Esophagus squamous epithelium (tissue), 5 donors: ENCODE data around the gene KRTAP12-3. TPM values are rescaled to one million over a fixed set of nuclear protein-coding genes. Genes with fewer than 3 reads are reported as not detected.

Source experiments
- DNase-seq: peaks from one replicate; lab custom pipeline; 2025; lab: John Stamatoyannopoulos, UW
- H3K27ac ChIP-seq, 4 donors: fragments of 200-600 bp; sonication (generic); one replicate each; pipeline ENCODE4 v1.5.1; 2016 to 2019; ENCODE audit warnings: mild to moderate bottlenecking in 1 of 4
- H3K27me3 ChIP-seq, 4 donors: fragments of 200-600 bp; sonication (generic); 1 replicate in 3 of 4; 2 replicates in 1 of 4; pipeline versions ENCODE4 v1.5.1 to v1.6.0; 2017 to 2021; ENCODE audit warnings: antibody characterized with exemption in 1 of 4
- H3K36me3 ChIP-seq, 3 donors: fragments of 200-600 bp; sonication (generic); one replicate each; pipeline ENCODE4 v1.5.1; 2016 to 2019
- H3K4me1 ChIP-seq, 3 donors: fragments of 200-600 bp; sonication (generic); one replicate each; pipeline ENCODE4 v1.5.1; 2017 to 2019
- H3K4me3 ChIP-seq, 4 donors: fragments of 200-600 bp; sonication (generic); 1 replicate in 3 of 4; 2 replicates in 1 of 4; pipeline ENCODE4 v1.5.1; 2016 to 2019; ENCODE audit warnings: mild to moderate bottlenecking in 2 of 4, moderate library complexity in 1 of 4
- H3K9me3 ChIP-seq, 3 donors: fragments of 200-600 bp; sonication (generic); one replicate each; pipeline ENCODE4 v1.5.1; 2016 to 2019
- POLR2A ChIP-seq, 4 donors: fragments of 450-650 bp; IDR thresholded peaks; one replicate each; pipeline ENCODE4 v1.6.1; 2017; ENCODE audit warnings: antibody characterized with exemption in 4 of 4, mild to moderate bottlenecking in 4 of 4, moderate library complexity in 3 of 4
- WGBS, 2 donors: methylation state at CpG; one replicate each; pipeline ENCODE4 v1.1.5; 2018; 5-methylcytosine and 5-hydroxymethylcytosine counted together
- intact Hi-C: fragments of 100-400 bp; cut with DNase I; formaldehyde crosslinking; loops from one replicate; pipeline ENCODE4 v1.15.0; 2022
- small RNA-seq, 4 donors: library from RNA; depleted of rRNA; stranded (forward); fragments of <200 nt; gene quantifications; one replicate each; pipeline ENCODE3, GENCODE V24; 2016
- total RNA-seq, 4 donors: library from RNA; depleted of rRNA; stranded (reverse); fragments of >200 nt; gene quantifications; one replicate each; pipeline ENCODE4 v1.1.0, GENCODE V29; 2016
- TF ChIP-seq, protein P1 (sequence below), 6 experiments: fragments of 450-650 bp in 4 of 6; fragments of 200-600 bp in 2 of 6; sonication (generic) in 2 of 6; IDR thresholded peaks; one replicate each; pipeline ENCODE4 v1.5.1; 2016 to 2019; ENCODE audit warnings: antibody characterized with exemption in 6 of 6, mild to moderate bottlenecking in 4 of 6, moderate library complexity in 4 of 6
- donor health status: DM: yes; HTN: yes; CAD: no.

Gene KRTAP12-3
- total RNA-seq, 4 donors from 2014 or later: not detected

GRCh38 chr21:44704636-44705001 is 46.9 kb downstream of the KRTAP12-3 start:
- no peak overlapping the region for H3K4me3 ChIP-seq
- WGBS, 2 donors: 18 to 50% methylated on average over 2 to 6 of the region's 13 CpGs
- peaks cover 3 to 100% (median 23%) of the 10 kb centered on the region in 4 donors for H3K27me3 ChIP-seq
- intact Hi-C loops: no loop called here
- H3K36me3 ChIP-seq: no peaks in the 10 kb centered on the region
- H3K4me1 ChIP-seq: peaks cover 0 to 14% (median 7%) of the 10 kb centered on the region in 3 donors
- TF ChIP-seq, protein P1, sequence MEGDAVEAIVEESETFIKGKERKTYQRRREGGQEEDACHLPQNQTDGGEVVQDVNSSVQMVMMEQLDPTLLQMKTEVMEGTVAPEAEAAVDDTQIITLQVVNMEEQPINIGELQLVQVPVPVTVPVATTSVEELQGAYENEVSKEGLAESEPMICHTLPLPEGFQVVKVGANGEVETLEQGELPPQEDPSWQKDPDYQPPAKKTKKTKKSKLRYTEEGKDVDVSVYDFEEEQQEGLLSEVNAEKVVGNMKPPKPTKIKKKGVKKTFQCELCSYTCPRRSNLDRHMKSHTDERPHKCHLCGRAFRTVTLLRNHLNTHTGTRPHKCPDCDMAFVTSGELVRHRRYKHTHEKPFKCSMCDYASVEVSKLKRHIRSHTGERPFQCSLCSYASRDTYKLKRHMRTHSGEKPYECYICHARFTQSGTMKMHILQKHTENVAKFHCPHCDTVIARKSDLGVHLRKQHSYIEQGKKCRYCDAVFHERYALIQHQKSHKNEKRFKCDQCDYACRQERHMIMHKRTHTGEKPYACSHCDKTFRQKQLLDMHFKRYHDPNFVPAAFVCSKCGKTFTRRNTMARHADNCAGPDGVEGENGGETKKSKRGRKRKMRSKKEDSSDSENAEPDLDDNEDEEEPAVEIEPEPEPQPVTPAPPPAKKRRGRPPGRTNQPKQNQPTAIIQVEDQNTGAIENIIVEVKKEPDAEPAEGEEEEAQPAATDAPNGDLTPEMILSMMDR (IDR thresholded peaks at IDR 0.05): no peak
- no peak for TF ChIP-seq POLR2A (IDR thresholded peaks at IDR 0.05)
- H3K27ac ChIP-seq: no peak overlapping the region
- no peak for DNase-seq
- H3K9me3 ChIP-seq: peaks cover 0 to 7% (median 5%) of the 10 kb centered on the region in 3 donors

DNA sequence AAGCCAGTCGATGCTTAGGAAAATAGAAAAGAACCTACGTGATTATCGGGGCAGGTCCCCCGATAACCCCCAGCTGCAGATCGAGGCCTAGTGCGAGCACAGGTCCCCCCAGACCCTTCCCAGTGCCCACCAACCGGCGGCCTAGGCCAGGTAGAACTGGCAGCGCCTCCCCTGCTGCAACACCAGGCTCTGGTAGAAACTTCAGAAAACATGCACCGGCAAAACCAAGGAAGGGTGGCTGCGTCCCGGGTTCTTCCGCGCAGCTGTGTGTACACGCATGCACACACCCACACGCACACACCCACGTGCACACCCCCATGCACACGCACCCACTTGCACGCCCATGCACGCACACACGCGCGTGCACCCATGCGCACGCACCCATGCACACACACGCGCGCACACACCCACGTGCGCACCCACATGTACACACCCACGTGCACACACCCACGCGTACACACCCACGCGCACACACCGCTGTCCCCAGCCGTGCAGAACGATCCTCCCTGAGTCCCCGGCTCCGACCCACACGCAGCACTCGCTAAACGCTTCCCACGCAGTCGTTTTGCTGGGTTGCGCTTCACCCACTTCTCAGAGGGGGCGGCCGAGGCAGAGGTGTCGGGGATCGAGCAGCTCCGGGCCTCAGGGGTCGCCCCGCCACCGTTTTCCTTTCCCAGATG is 48.4 kb downstream of the KRTAP12-3 start:
- H3K4me3 ChIP-seq: no peak overlapping the region
- peaks cover 9 to 100% (median 29%) of the 10 kb centered on the region in 4 donors for H3K27me3 ChIP-seq
- H3K36me3 ChIP-seq: no peaks in the 10 kb centered on the region
- H3K4me1 ChIP-seq: peaks cover 0 to 29% (median 13%) of the 10 kb centered on the region in 3 donors
- H3K9me3 ChIP-seq: peaks cover 0 to 7% (median 5%) of the 10 kb centered on the region in 3 donors
- no peak overlapping the region for H3K27ac ChIP-seq
- intact Hi-C loops: no loop called here
- no peak for TF ChIP-seq POLR2A (IDR thresholded peaks at IDR 0.05)
- TF ChIP-seq, protein P1 (IDR thresholded peaks at IDR 0.05): no peak
- 13 to 40% methylated on average over 12 to 33 of the region's 54 CpGs for WGBS, 2 donors
- DNase-seq: no peak

DNA sequence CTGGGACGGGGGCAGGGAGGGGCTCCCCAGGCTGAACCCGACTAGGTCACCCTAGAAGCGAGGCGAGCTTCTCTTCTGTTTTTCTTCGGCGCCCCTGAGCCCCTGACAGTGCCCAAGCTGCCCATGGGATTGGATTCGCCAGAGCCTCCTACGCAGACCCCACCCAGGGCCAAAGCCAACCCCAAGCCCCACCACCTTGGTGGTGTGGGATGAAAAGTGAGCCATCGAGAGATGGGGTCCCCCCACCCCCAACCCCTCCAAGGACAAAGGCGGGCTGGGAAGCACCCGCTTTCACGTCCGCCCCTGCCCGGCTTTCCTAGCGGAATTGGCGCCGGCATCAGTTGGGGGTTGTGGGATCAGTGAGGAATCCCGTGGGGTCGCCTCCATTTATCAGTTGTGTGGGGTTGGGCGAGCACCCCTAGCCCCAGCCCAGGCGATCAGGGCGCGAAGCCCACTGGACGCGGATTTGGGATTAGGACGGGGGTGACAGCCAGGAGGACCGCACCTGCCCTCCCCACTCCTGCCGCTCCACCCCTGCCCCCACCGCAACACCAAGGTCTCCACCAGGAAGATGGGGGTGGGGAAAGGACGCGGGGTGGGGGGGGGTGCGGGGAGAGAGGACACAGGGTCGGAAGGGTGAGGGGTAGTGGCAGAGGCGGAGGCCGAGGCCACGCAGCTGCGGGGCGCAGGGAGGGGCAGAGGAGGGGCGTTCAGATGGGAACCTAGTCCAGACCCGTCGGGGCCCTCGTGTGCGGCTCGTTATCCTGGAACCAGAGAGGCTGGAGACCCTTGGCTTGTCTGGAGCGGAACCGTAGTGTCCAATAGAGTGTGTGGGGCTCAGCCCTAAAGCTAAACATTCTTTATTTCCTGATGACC is 49.2 kb downstream of the KRTAP12-3 start:
- intact Hi-C loops: no loop called here

More for the DNA sequence above, 49.2 kb downstream of the KRTAP12-3 start:
- H3K27me3 ChIP-seq: peaks cover 9 to 100% (median 34%) of the 10 kb centered on the region in 4 donors
- peaks cover 0 to 37% (median 13%) of the 10 kb centered on the region in 3 donors for H3K4me1 ChIP-seq
- no peak overlapping the region for H3K4me3 ChIP-seq
- no peaks in the 10 kb centered on the region for H3K36me3 ChIP-seq
- TF ChIP-seq, protein P1 (IDR thresholded peaks at IDR 0.05): no peak
- TF ChIP-seq POLR2A (IDR thresholded peaks at IDR 0.05): no peak
- WGBS, 2 donors: 2 to 3% methylated on average over 7 to 9 of the region's 46 CpGs
- H3K9me3 ChIP-seq: peaks cover 0 to 7% (median 5%) of the 10 kb centered on the region in 3 donors
- DNase-seq: no peak
- H3K27ac ChIP-seq: no peak overlapping the region

Small RNAs within 50 kb of the gene (small RNA-seq; reads per million reads assigned to genes)
- gene KRTAP12-6P: 0 reads per million in 4 donors

Other genes with a start within 250 kb of the KRTAP12-3 start
- 1 to 10 TPM in 2 of 4 donors, under 1 TPM in 2; 0.57 to 2.9 (median 1.1) TPM for gene LRRC3, start 202.4 kb upstream of the KRTAP12-3 start, total RNA-seq
- gene KRTAP10-1, start 117.7 kb upstream of the KRTAP12-3 start, total RNA-seq: not detected
- gene KRTAP10-2, start 106.4 kb upstream of the KRTAP12-3 start, total RNA-seq: not detected
- gene KRTAP10-3, start 99.1 kb upstream of the KRTAP12-3 start, total RNA-seq: not detected
- not detected for gene KRTAP10-4, start 84.2 kb upstream of the KRTAP12-3 start, total RNA-seq
- not detected for gene KRTAP10-5, start 77.3 kb upstream of the KRTAP12-3 start, total RNA-seq
- not detected for gene KRTAP10-6, start 65.4 kb upstream of the KRTAP12-3 start, total RNA-seq
- gene KRTAP10-7, start 57.3 kb upstream of the KRTAP12-3 start, total RNA-seq: not detected
- gene KRTAP10-8, start 45.9 kb upstream of the KRTAP12-3 start, total RNA-seq: not detected
- not detected for gene KRTAP10-9, start 30.8 kb upstream of the KRTAP12-3 start, total RNA-seq
- not detected for gene KRTAP10-10, start 20.6 kb upstream of the KRTAP12-3 start, total RNA-seq
- gene KRTAP10-11, start 11.5 kb upstream of the KRTAP12-3 start, total RNA-seq: not detected
- gene KRTAP12-4, start 3.3 kb upstream of the KRTAP12-3 start, total RNA-seq: not detected
- gene KRTAP12-2, start 9.0 kb downstream of the KRTAP12-3 start, total RNA-seq: not detected
- gene KRTAP12-1, start 24.2 kb downstream of the KRTAP12-3 start, total RNA-seq: not detected
- not detected for gene KRTAP10-12, start 39.2 kb downstream of the KRTAP12-3 start, total RNA-seq
- not detected for gene TSPEAR, start 53.6 kb downstream of the KRTAP12-3 start, total RNA-seq
- 10 to 100 TPM; 27.9 to 70.0 (median 51.1) TPM for gene UBE2G2, start 143.9 kb downstream of the KRTAP12-3 start, total RNA-seq
- 10 to 100 TPM; 22.9 to 55.0 (median 46.5) TPM for gene SUMO3, start 160.1 kb downstream of the KRTAP12-3 start, total RNA-seq
- 100 to 1,000 TPM in 3 of 4 donors, 10 to 100 TPM in 1; 83.1 to 132 (median 114) TPM for gene PTTG1IP, start 215.8 kb downstream of the KRTAP12-3 start, total RNA-seq